Ectodermal cell (in vitro differentiated cells): ENCODE results near the gene TMEM234.

Experiments
- H3K27ac ChIP-seq: 2 replicates; pipeline ENCODE4 v1.7.0; 2013; ENCODE audit warnings: mild to moderate bottlenecking, low read depth, low read length; ENCODE audit not compliant: insufficient read depth, poor library complexity, severe bottlenecking
- H3K27me3 ChIP-seq: 2 replicates; pipeline ENCODE4 v1.7.0; 2013; ENCODE audit warnings: mild to moderate bottlenecking, low read length; ENCODE audit not compliant: insufficient read depth, control insufficient read depth, poor library complexity, severe bottlenecking
- H3K36me3 ChIP-seq: one replicate; pipeline ENCODE4 v1.7.0; 2013; ENCODE audit warnings: low read length; ENCODE audit not compliant: control insufficient read depth, insufficient read depth
- H3K4me1 ChIP-seq: one replicate; pipeline ENCODE4 v1.7.0; 2013; ENCODE audit warnings: low read length; ENCODE audit not compliant: control insufficient read depth, insufficient read depth
- H3K4me3 ChIP-seq: 2 replicates; pipeline ENCODE4 v1.7.0; 2013; ENCODE audit warnings: low read depth, low read length, control low read depth; ENCODE audit not compliant: insufficient read depth
- H3K9me3 ChIP-seq: 2 replicates; pipeline ENCODE4 v1.7.0; 2013; ENCODE audit warnings: mild to moderate bottlenecking, low read length, moderate library complexity; ENCODE audit not compliant: control insufficient read depth
- WGBS, 2 experiments: methylation state at CpG; one replicate each; pipeline ENCODE4 v1.1.7; 2013; ENCODE audit warnings: missing lambda C conversion rate in 2 of 2; 5-methylcytosine and 5-hydroxymethylcytosine counted together

The TMEM234 gene

DNA sequence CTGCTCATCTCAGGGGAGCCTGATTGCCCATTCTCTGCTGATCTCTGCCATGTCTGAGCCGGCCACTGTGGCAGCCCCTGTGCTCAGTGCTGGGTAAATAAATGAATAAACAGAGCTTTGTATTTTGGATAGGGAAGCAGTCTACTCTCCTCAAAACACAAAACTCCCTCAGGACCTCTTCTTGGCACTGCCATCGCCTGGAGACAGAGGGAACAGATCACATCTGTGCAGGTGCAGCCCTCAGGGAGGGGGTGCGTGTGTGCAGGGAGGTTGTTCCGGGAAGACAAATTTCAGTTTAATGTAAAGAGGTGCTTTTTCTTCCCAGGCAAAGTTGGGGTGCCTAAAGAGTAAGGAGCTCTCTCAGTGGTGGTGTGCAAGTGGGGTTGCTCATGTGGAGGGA is 17.2 kb upstream of the TMEM234 start:
- Histone ChIP-seq H3K36me3 (peaks cover 6% of the 10 kb centered on the region), H3K27ac (peak overlapping the region; percentile 61), H3K27me3 (no peaks in the 10 kb centered on the region), H3K9me3 (no peaks in the 10 kb centered on the region), H3K4me1 (peaks cover 11% of the 10 kb centered on the region), H3K4me3 (peak overlapping the region; percentile 82)
- 20 to 29% methylated on average over 4 of the region's 4 CpGs for WGBS, 2 experiments

DNA sequence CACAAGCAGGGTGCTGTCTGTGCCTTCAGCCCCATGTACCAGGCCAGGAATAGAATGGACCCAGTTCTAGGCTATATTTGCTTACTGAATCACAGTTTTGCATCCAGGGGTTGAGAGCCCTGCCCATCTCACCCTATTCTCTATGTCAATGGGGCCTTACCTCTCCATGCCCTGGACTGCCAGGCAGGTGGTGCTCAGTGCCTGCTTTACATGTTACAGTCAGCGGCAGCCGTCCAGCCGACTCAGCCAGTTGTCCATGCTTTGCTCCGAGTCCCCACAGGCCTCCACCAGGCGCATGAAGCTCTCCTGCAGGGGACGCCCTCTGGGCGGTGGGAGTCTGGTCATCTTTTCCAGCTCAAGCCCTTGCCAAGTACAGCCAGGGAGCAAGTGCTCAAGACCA is 12.6 kb upstream of the TMEM234 start:
- no peaks in the 10 kb centered on the region for H3K27me3 ChIP-seq
- no peaks in the 10 kb centered on the region for H3K9me3 ChIP-seq
- WGBS, 2 experiments = 91 to 93% methylated on average over 7 of the region's 7 CpGs

DNA sequence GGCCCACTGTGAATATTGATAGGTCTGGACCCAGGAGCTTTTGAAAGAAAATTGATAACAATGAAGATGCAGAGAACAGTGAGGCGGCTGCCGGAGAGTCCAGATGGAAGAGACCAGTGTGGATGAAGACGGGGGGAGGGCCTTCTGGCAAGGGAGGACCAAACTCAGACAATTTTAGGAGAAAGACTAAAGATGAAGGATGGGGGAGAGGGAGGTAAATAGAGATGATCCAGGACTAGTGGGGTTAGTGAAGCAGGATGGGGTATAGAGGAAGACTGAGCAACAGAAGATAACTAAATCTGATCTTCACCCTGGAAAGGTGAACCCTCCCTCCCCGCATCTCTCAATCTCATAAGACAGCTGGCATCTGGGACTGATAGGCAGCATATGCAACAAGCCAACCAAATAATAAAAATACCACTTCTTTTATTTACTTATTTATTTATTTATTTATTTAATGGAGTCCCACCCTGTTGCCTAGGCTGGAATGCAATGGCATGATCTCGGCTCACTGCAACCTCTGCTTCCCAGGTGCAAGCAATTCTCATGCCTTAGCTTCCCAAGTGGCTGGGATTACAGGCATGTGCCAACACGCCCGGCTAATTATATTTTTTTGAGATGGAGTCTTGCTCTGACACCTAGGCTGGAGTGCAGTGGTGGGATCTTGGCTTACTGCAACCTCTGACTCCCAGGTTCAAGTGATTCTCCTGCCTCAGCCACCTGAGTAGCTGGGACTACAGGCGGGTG is 10.6 kb upstream of the TMEM234 start:
- no peak overlapping the region for H3K27ac ChIP-seq
- H3K36me3 ChIP-seq = peaks cover 34% of the 10 kb centered on the region
- H3K4me3 ChIP-seq = no peak overlapping the region
- H3K27me3 ChIP-seq = no peaks in the 10 kb centered on the region
- peaks cover 5% of the 10 kb centered on the region for H3K4me1 ChIP-seq
- WGBS, 2 experiments = 81 to 82% methylated on average over 8 of the region's 8 CpGs
- H3K9me3 ChIP-seq = no peaks in the 10 kb centered on the region

More for the DNA sequence above, 12.6 kb upstream of the TMEM234 start:
- no peak overlapping the region for H3K4me3 ChIP-seq
- peaks cover 5% of the 10 kb centered on the region for H3K4me1 ChIP-seq
- peaks cover 22% of the 10 kb centered on the region for H3K36me3 ChIP-seq
- no peak overlapping the region for H3K27ac ChIP-seq

DNA sequence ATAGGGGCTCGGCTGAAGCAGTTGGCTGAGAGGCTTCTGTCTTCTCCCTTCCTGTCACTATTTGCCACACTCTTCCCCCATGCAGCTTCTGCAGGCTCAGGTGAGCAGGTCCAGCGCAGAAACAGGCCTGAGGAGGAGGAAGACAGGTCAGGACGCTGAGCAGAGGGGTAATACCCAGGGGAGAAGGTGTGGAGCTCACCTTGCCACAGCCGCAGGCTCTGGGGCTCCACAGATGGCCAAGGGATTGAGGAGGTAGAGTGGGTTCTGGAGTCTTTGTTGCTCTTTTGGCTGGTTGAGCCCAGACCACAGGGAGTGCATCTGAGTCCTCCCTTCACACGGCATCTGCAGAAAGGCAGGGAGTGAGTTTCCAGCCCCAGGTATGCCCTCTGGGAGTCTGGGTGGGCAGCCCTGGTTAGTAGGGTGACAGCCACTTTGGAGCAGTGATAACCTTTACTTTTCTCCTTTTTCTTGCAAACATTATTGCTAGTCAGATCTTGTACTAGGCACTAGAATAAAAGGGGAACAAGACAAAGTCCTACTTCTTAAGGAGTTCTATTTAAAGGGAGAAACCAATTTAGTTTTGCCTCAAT is 9.8 kb upstream of the TMEM234 start:
- Histone ChIP-seq H3K4me1 (peaks cover 5% of the 10 kb centered on the region), H3K27me3 (no peaks in the 10 kb centered on the region), H3K27ac (no peak overlapping the region), H3K9me3 (no peaks in the 10 kb centered on the region), H3K36me3 (peaks cover 36% of the 10 kb centered on the region), H3K4me3 (no peak overlapping the region)
- 91 to 92% methylated on average over 5 of the region's 5 CpGs for WGBS, 2 experiments

DNA sequence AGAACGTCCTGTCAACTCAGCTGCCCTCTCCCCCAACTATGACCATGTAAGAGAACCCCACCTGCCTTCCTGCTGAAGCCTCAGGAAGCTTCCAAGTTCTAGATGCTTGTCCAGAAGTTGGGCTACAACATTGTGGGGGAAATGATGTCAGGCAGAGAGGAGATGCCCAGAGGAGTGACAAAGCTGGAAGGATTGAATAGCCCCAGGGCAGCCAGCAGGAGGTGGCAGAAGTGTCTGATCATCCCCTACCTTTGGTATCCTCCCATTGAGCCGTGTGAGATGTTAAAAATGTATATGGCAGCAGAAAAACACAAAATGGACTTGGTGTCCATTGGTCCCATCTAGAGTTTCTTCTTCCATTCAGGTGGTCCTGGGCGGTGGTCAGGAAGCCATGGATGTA is 6.6 kb upstream of the TMEM234 start:
- no peak overlapping the region for H3K4me3 ChIP-seq
- H3K36me3 ChIP-seq = peaks cover 27% of the 10 kb centered on the region
- 93 to 95% methylated on average over 3 of the region's 3 CpGs for WGBS, 2 experiments
- no peaks in the 10 kb centered on the region for H3K27me3 ChIP-seq
- H3K9me3 ChIP-seq = no peaks in the 10 kb centered on the region
- H3K4me1 ChIP-seq = peaks cover 5% of the 10 kb centered on the region
- H3K27ac ChIP-seq = no peak overlapping the region

DNA sequence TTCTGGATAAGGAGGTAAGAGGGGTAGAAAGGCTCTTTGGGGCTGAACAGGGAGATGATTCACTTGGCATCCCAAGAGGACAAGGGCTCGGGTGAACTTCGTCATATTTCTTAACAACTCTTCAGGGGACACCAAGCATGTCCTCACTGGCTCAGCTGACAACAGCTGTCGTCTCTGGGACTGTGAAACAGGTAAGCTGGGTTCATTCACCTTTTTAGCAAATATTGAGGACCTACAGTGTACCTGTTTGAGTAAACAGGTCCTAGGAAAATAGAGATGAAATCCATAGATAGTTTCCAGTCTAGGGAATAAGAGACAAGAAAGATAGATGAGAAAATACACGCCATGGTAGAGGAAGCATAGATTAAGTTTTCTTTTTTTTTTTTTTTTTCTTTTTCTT is 2.1 kb upstream of the TMEM234 start:
- Histone ChIP-seq H3K4me3 (no peak overlapping the region), H3K36me3 (peaks cover 14% of the 10 kb centered on the region), H3K27ac (no peak overlapping the region), H3K27me3 (no peaks in the 10 kb centered on the region), H3K9me3 (no peaks in the 10 kb centered on the region), H3K4me1 (peaks cover 8% of the 10 kb centered on the region)
- WGBS, 2 experiments = 95% methylated on average over 4 of the region's 4 CpGs

DNA sequence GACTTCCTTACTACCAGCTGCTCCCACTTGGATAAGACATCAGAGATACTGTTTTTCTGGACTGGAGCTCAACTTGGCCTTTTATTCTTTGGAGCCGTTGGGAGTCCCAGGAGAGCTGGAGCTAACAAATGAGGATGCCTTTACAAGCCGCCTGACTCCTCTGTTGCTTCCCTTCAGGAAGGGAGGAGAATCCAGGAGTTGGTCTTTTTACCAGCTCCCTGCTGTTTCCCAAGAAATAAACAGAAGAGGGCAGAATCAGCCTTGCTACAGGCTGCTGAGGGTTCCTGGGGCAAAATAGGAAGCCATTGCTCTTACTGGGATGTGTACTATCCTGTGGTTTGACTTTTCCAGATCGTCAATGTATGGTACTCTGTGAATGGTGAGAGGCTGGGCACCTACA is 1.5 kb upstream of the TMEM234 start:
- no peak overlapping the region for H3K4me3 ChIP-seq
- H3K36me3 ChIP-seq = peaks cover 10% of the 10 kb centered on the region

DNA sequence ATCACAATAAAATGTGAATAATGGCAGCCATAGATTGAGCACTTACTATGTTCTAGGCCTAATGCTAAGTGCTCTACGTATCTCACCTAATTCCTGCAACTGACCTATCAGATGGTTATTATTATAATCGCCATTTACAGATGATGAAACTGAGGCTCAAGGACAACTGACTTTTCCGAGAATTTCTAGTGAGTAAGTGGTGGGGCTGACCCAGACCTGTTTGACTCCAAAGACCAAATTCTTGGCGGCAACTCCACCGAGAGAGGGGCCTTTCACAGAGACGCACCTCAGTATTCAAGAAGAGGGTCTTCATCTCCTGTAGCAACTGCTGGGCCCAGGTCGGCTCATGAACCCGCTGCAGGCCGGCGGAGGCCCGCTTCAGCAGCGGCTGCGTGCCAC is 573 bp downstream of the TMEM234 start:
- Histone ChIP-seq H3K4me1 (peaks cover 8% of the 10 kb centered on the region), H3K36me3 (no peaks in the 10 kb centered on the region), H3K9me3 (no peaks in the 10 kb centered on the region), H3K27me3 (no peaks in the 10 kb centered on the region), H3K4me3 (peak overlapping the region; percentile 83), H3K27ac (no peak overlapping the region)
- WGBS, 2 experiments = 10 to 13% methylated on average over 13 of the region's 13 CpGs

More for the DNA sequence above, 1.5 kb upstream of the TMEM234 start:
- no peaks in the 10 kb centered on the region for H3K9me3 ChIP-seq
- peaks cover 8% of the 10 kb centered on the region for H3K4me1 ChIP-seq
- WGBS, 2 experiments = 88 to 96% methylated on average over 3 of the region's 3 CpGs
- no peaks in the 10 kb centered on the region for H3K27me3 ChIP-seq
- H3K27ac ChIP-seq = no peak overlapping the region

DNA sequence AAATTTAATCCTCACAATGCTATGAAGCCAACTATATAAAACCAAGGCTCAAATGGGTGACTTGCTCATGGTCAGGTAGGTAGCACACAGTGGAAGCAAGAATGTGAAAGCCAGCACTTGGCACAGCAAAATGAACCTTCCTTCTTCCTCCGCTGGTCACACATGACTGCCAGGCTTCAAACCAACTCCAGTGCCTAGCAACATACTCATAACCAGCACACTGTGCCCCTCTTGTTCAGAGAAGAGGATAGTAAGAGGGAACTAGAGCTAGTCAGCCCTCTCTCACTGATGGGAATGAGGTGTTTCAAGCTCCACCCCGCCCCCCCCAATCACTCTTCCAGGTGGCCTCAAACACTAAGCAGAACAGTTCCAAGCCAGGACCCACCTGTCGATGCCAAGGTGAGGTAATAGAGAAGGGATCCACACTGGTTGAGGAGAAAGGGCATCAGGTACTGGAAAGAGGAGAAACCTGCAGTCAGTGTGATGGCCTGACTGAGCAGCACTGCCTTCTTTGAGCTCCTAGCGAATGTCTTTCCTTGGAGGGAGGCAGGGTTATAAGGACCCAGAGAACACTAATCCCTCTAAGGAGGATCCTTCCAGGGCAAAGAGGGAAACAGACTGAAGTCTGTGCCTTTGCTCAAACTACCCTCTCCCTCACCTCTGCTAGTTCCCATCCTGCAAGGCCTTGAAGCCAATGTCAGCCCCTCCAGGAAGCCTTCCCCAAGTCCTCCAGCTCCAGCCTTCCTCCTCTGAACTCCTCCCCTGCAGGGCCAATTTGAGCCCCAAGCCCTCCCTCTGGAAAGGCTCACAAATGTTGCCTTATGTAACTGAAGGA is 1.2 kb downstream of the TMEM234 start:
- Histone ChIP-seq H3K4me1 (peaks cover 8% of the 10 kb centered on the region), H3K36me3 (no peaks in the 10 kb centered on the region), H3K4me3 (peak overlapping the region; percentile 83), H3K9me3 (no peaks in the 10 kb centered on the region), H3K27ac (no peak overlapping the region), H3K27me3 (no peaks in the 10 kb centered on the region)
- 93% methylated on average over 4 of the region's 4 CpGs for WGBS, 2 experiments

DNA sequence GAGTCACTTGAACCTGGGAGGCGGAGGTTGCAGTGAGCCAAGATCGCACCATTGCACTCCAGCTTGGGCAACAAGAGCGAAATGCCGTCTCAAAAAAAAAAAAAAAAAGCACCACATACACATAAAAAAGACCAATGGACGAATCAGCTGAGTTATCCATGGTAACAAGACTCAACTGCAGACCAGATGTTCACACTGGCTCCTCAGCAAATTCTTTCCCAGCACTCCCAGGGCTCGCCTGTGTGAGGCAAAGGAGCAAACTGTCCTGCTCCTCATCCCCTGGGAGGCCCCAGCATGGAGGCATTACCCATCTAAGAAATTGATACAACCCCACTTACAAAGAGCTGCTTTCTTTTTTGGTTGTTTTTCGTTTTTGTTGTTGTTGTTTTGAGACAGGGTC is 3.1 kb downstream of the TMEM234 start:
- WGBS, 2 experiments = 92% methylated on average over 6 to 7 of the region's 7 CpGs
- no peaks in the 10 kb centered on the region for H3K27me3 ChIP-seq
- no peak overlapping the region for H3K4me3 ChIP-seq
- no peaks in the 10 kb centered on the region for H3K9me3 ChIP-seq
- H3K4me1 ChIP-seq = peaks cover 8% of the 10 kb centered on the region
- H3K36me3 ChIP-seq = peaks cover 9% of the 10 kb centered on the region
- H3K27ac ChIP-seq = no peak overlapping the region
